EL (cell line): ENCODE measurements around the gene ME3.
A peak's percentile ranks its signal among the peaks of the same experiment; 100 is the strongest.
"Not testable (repeated sequence)": the region's sequence is repeated elsewhere in the genome, so short reads cannot be mapped to it uniquely, and the experiment has no call there.

Experiments
- DNase-seq: peaks from one replicate; pipeline ENCODE4 v3.0.0-alpha.2; 2016

The ME3 gene

GRCh38 chr11:86453290-86454030 lies 219.0 kb downstream of the ME3 start:
- DNase-seq = no peak

- no peak for DNase-seq
Observed at GRCh38 chr11:86449993-86450629, 222.3 kb downstream of the ME3 start.

- no peak for DNase-seq
Observed at GRCh38 chr11:86447763-86448480, 224.5 kb downstream of the ME3 start.

GRCh38 chr11:86446924-86447285 lies 225.5 kb downstream of the ME3 start:
- no peak for DNase-seq

GRCh38 chr11:86446163-86446923 lies 226.1 kb downstream of the ME3 start:
- no peak for DNase-seq

- DNase-seq = no peak
Observed at GRCh38 chr11:86444981-86445380, 227.4 kb downstream of the ME3 start.

- no peak for DNase-seq
Observed at GRCh38 chr11:86443415-86443814, 229.0 kb downstream of the ME3 start.

GRCh38 chr11:86442827-86443226 lies 229.6 kb downstream of the ME3 start:
- DNase-seq = no peak

- peak; percentile 64 for DNase-seq
Observed at GRCh38 chr11:86442420-86442819, 230.0 kb downstream of the ME3 start.

- no peak for DNase-seq
Observed at GRCh38 chr11:86440843-86441242, 231.6 kb downstream of the ME3 start.

GRCh38 chr11:86440305-86440716 lies 232.1 kb downstream of the ME3 start:
- DNase-seq = peak; percentile 18

GRCh38 chr11:86438685-86439084 lies 233.7 kb downstream of the ME3 start:
- peak; percentile 57 for DNase-seq

GRCh38 chr11:86435711-86436110 lies 236.7 kb downstream of the ME3 start:
- no peak for DNase-seq

- not testable (repeated sequence) for DNase-seq
Observed at GRCh38 chr11:86433361-86434095, 238.9 kb downstream of the ME3 start.

GRCh38 chr11:86431258-86431657 lies 241.2 kb downstream of the ME3 start:
- DNase-seq = no peak

- DNase-seq = no peak
Observed at GRCh38 chr11:86427441-86427840, 245.0 kb downstream of the ME3 start.

GRCh38 chr11:86423488-86423887 lies 248.9 kb downstream of the ME3 start:
- DNase-seq = not testable (repeated sequence)

GRCh38 chr11:86422371-86422770 lies 250.0 kb downstream of the ME3 start:
- no peak for DNase-seq

GRCh38 chr11:86421946-86422345 lies 250.5 kb downstream of the ME3 start:
- DNase-seq = no peak

GRCh38 chr11:86418917-86419316 lies 253.5 kb downstream of the ME3 start:
- DNase-seq = peak; percentile 34

GRCh38 chr11:86418513-86418912 lies 253.9 kb downstream of the ME3 start:
- DNase-seq = no peak

- DNase-seq = no peak
Observed at GRCh38 chr11:86418106-86418505, 254.3 kb downstream of the ME3 start.

- DNase-seq = not testable (repeated sequence)
Observed at GRCh38 chr11:86416951-86417350, 255.5 kb downstream of the ME3 start.
